Left ventricle myocardium inferior (tissue), 1 donor: Measurements from ENCODE around the gene USH1C. TPM values are rescaled to one million over a fixed set of nuclear protein-coding genes. Genes with fewer than 3 reads are reported as not detected.

Experiments used
- DNase-seq: peaks from one replicate; pipeline ENCODE4 v3.0.0-alpha.2; 2020
- H3K27ac ChIP-seq: fragments of 200-600 bp; replicated peaks from 2 replicates; pipeline ENCODE4 v1.8.0; 2021
- H3K27me3 ChIP-seq: fragments of 200-600 bp; 2 replicates; pipeline ENCODE4 v1.8.0; 2021; ENCODE audit warnings: low read depth
- H3K36me3 ChIP-seq: fragments of 200-600 bp; 2 replicates; pipeline ENCODE4 v1.8.0; 2021
- H3K4me1 ChIP-seq: fragments of 200-600 bp; 2 replicates; pipeline ENCODE4 v1.8.0; 2021
- H3K4me3 ChIP-seq: fragments of 200-600 bp; 2 replicates; pipeline ENCODE4 v1.8.0; 2021; ENCODE audit warnings: mild to moderate bottlenecking, moderate library complexity
- H3K9me3 ChIP-seq: fragments of 200-600 bp; replicated peaks from 2 replicates; pipeline ENCODE4 v1.8.0; 2021
- intact Hi-C: fragments of 100-400 bp; cut with micrococcal nuclease; formaldehyde crosslinking; loops from one replicate; pipeline ENCODE4 v1.11.0; 2022
- total RNA-seq: library from RNA; stranded (reverse); fragmentation: NEBNext Ultra II Directional; extraction: Animal tissue kit (Norgen Biotek cat#: 25700); gene quantifications from one replicate; pipeline ENCODE4 v1.2.1, GENCODE V29; 2021
- TF ChIP-seq, protein P1 (sequence below): fragments of 200-600 bp; IDR thresholded peaks from 2 replicates; pipeline ENCODE4 v1.8.0; 2021; ENCODE audit warnings: antibody characterized with exemption, mild to moderate bottlenecking, borderline replicate concordance
- donor health status: DM: no; HTN: yes; CAD: no; lungs with severe emphysema.

The USH1C gene
- total RNA-seq, 1 donor from 2014 or later: not detected

DNA sequence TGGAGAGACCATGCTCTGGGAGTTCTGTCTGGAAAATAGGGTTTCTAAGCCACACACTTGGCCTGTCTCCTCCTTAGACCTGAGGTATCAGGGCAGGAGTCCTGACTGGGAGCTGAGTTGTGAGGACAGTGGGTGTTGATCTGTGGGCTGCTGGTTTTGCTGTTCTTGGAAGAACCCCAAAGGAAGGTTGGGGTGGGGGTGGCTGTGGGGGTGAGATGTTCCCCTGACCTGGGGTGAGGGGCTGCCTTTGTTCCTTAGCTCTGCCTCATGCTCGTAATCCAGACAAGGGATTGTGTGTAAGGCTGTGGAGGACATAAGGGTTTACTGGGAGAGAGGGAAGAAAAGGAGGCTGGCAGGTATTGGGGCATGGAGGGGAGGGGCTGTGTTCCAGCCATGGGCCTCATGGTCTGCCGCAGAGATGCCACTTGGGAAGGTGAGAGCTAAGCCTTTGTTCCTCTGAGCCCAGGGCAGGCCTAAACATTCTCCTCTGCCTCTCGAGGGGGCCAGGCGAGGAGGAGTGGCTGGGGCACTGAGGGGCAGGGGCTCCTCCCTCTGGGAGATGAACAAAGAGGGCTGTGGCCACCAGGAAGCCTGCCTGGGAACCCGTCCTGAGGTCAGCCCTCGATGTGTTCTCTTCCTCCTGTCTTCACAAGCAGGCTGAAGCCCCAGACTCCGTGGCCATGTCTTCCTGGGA is 7.3 kb upstream of the USH1C start:
- no peaks in the 10 kb centered on the region for H3K9me3 ChIP-seq
- no peak overlapping the region for H3K4me3 ChIP-seq
- H3K27me3 ChIP-seq: peaks cover 62% of the 10 kb centered on the region
- TF ChIP-seq, protein P1, sequence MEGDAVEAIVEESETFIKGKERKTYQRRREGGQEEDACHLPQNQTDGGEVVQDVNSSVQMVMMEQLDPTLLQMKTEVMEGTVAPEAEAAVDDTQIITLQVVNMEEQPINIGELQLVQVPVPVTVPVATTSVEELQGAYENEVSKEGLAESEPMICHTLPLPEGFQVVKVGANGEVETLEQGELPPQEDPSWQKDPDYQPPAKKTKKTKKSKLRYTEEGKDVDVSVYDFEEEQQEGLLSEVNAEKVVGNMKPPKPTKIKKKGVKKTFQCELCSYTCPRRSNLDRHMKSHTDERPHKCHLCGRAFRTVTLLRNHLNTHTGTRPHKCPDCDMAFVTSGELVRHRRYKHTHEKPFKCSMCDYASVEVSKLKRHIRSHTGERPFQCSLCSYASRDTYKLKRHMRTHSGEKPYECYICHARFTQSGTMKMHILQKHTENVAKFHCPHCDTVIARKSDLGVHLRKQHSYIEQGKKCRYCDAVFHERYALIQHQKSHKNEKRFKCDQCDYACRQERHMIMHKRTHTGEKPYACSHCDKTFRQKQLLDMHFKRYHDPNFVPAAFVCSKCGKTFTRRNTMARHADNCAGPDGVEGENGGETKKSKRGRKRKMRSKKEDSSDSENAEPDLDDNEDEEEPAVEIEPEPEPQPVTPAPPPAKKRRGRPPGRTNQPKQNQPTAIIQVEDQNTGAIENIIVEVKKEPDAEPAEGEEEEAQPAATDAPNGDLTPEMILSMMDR: no peak
- no peak overlapping the region for H3K27ac ChIP-seq
- no peak for DNase-seq
- H3K4me1 ChIP-seq: no peaks in the 10 kb centered on the region
- no peaks in the 10 kb centered on the region for H3K36me3 ChIP-seq
- intact Hi-C loops: no loop called here

DNA sequence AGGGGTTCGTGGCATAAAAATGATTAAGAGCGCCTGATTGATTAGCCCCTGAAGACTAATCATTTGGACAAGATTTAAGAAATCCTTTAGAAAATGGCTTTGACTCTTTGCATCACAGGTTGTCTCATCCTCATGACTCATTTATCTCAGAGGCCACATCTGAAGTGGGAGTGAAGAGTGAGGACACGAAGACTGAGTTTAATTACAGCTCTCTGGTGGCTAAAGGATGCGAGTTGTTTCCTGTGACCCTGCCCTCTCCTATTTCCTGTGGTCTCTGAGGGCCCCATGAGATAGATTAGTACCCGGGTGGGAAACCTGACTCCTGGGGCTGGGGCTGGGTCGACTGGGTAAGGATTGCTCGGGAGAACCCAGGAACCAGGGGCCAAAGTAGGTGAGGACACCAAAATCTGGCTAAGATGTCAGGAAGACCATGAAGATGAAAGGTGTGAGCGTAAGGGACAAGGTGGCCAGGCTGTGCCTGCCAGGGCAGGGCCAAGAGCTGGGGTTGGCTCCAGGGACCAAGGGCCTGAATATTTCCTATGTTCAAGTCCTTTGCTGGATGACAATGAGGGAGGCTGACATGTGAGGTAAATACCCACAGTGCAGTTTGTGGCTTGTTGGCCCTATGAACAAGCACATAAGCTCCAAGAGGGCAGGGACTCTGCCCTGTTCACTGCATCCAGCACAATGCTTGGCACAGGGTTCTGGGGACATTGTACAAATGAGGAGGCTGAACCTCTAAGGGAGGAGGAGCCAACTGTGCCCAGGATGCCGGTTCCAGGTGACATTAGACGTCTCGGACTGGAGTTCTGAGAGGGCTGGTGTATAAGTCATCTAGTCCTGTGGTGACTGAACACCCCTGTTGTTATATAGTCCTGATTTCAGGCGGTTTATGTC is 6.5 kb upstream of the USH1C start:
- TF ChIP-seq, protein P1: no peak
- Histone ChIP-seq H3K36me3 (no peaks in the 10 kb centered on the region), H3K4me3 (no peak overlapping the region), H3K27me3 (peaks cover 70% of the 10 kb centered on the region), H3K4me1 (no peaks in the 10 kb centered on the region), H3K9me3 (no peaks in the 10 kb centered on the region), H3K27ac (no peak overlapping the region)
- intact Hi-C loops: no loop called here
- no peak for DNase-seq

DNA sequence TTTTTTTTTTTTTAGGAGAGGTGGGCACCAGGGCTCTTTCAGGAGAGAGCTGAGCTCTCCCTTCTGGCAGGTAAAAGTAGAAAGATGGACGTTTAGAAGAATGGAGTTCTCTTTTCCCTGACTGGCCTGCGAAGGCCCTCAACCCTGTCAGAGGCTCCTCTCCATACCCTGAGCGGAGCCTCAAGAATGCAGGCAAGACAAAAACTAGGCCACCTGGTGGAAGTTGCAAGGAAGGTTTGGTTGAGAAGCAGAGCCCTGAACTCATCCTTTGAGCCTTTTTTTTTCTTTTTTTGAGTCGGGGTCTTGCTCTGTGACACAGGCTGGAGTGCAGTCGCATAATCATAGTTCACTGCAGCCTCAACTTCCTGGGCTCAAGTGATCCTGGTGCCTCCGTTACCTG is 4.2 kb upstream of the USH1C start:
- no peaks in the 10 kb centered on the region for H3K9me3 ChIP-seq
- no peaks in the 10 kb centered on the region for H3K36me3 ChIP-seq
- TF ChIP-seq, protein P1: no peak
- no peak for DNase-seq
- H3K4me3 ChIP-seq: no peak overlapping the region
- no peak overlapping the region for H3K27ac ChIP-seq
- H3K27me3 ChIP-seq: peaks cover 83% of the 10 kb centered on the region
- peaks cover 5% of the 10 kb centered on the region for H3K4me1 ChIP-seq
- intact Hi-C loops: no loop called here

DNA sequence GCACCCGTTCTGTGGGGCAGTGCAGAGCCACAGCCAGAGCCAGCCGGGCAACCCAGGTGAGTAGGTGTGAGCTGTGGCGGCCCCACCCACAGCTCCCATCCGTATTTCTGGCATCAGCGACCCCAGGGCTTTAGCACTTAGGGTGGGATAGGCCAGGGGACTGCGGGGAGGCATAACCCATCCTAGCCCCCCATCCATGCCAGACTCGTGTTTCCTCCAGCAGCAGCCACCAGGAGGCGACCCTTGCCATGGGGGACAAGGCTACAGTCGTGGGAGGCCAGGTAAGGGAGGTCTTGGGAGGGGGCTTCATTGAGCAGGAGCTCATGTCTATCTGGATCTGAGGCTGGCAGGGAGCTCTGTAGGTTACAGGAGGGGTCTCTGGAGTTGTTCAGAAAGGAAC is 3.7 kb upstream of the USH1C start:
- intact Hi-C loops: no loop called here

DNA sequence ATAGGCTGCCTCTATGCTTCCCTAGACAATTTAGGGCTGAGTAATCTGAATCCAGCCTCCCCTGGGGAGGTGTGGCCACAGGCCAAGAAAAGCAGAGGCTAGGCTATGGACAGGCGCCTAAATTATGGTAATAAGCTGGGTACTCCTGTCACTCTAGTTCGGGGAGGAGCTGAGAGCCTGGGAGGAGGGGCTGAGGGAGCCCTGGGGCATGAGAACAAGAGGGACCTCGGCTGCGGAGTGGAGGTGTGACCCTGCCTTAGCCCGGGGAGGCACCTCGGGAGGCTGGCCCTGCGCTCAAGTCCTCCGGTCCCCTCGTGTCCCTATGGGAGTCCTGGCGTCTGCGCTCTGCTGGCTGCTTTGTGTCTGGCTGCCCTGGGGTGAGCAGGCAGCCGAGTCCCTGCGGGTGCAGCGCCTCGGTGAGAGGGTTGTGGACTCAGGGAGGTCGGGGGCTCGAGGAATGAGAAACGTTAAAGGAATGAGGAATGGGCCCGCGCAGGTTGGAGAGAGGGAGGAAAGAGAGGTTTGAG is 2.9 kb upstream of the USH1C start, which contains the start of gene OTOG:
TSS of gene OTOG (plus strand) at position 209 of the 527 bp plus-strand sequence. CDS start at position 323, 114 bp downstream.
- DNase-seq: no peak
- intact Hi-C loops: no loop called here
- Histone ChIP-seq H3K36me3 (no peaks in the 10 kb centered on the region), H3K4me3 (no peak within 1 kb of the TSS), H3K4me1 (peaks cover 5% of the 10 kb centered on the region), H3K9me3 (no peaks in the 10 kb centered on the region), H3K27me3 (peaks cover 83% of the 10 kb centered on the region), H3K27ac (no peak within 1 kb of the TSS)
- TF ChIP-seq, protein P1: no peak

More for the DNA sequence above, 3.7 kb upstream of the USH1C start:
- Histone ChIP-seq H3K27me3 (peaks cover 81% of the 10 kb centered on the region), H3K9me3 (no peaks in the 10 kb centered on the region), H3K4me3 (no peak overlapping the region), H3K27ac (no peak overlapping the region), H3K4me1 (peaks cover 5% of the 10 kb centered on the region), H3K36me3 (no peaks in the 10 kb centered on the region)
- DNase-seq: no peak
- TF ChIP-seq, protein P1: no peak
